Breast epithelium (tissue), 4 donors: ENCODE measurements around the gene TECRL. TPM values are rescaled to one million over a fixed set of nuclear protein-coding genes. Genes with fewer than 3 reads are reported as not detected.

Experiments used
- DNase-seq, 2 donors: peaks; one replicate each; pipeline ENCODE4 v3.0.0-alpha.2; 2019; ENCODE audit warnings: low spot score in 2 of 2
- H3K27ac ChIP-seq, 2 donors: fragments of 200-600 bp; sonication (generic) in 1 of 2; one replicate each; pipeline ENCODE4 v1.5.1; 2016 to 2019; ENCODE audit warnings: mild to moderate bottlenecking in 1 of 2
- H3K27me3 ChIP-seq, 2 donors: fragments of 200-600 bp; sonication (generic) in 1 of 2; one replicate each; pipeline versions ENCODE4 v1.5.1 to v1.6.0; 2017 to 2019; ENCODE audit warnings: control low read depth in 1 of 2, mild to moderate bottlenecking in 1 of 2
- H3K36me3 ChIP-seq: fragments of 200-600 bp; one replicate; pipeline ENCODE4 v1.5.1; 2019
- H3K4me1 ChIP-seq, 2 donors: fragments of 200-600 bp; sonication (generic); one replicate each; pipeline ENCODE4 v1.5.1; 2016 to 2019; ENCODE audit warnings: control low read depth in 1 of 2
- H3K4me3 ChIP-seq, 3 donors: fragments of 200-600 bp; sonication (generic); 1 replicate in 2 of 3; 2 replicates in 1 of 3; pipeline ENCODE4 v1.5.1; 2016 to 2019; ENCODE audit warnings: mild to moderate bottlenecking in 3 of 3, moderate library complexity in 2 of 3
- H3K9me3 ChIP-seq, 2 donors: fragments of 200-600 bp; sonication (generic) in 1 of 2; one replicate each; pipeline ENCODE4 v1.5.1; 2016 to 2019; ENCODE audit warnings: control low read depth in 1 of 2
- CTCF ChIP-seq, 3 donors: fragments of 450-650 bp; IDR thresholded peaks; one replicate each; pipeline ENCODE4 v1.5.1; 2016 to 2017; ENCODE audit warnings: antibody characterized with exemption in 3 of 3, mild to moderate bottlenecking in 3 of 3, moderate library complexity in 3 of 3
- POLR2A ChIP-seq: fragments of 450-650 bp; IDR thresholded peaks from one replicate; pipeline ENCODE4 v1.6.1; 2016; ENCODE audit warnings: antibody characterized with exemption, mild to moderate bottlenecking, moderate library complexity
- POLR2AphosphoS5 ChIP-seq, 3 donors: sonication (generic); formaldehyde crosslinking; IDR thresholded peaks; one replicate each; pipeline ENCODE4 v1.6.1; 2017; ENCODE audit warnings: antibody characterized with exemption in 3 of 3
- intact Hi-C: fragments of 100-400 bp; cut with DNase I; formaldehyde crosslinking; loops from one replicate; pipeline ENCODE4 v1.15.1; 2023; ENCODE audit warnings: low total_unique reads
- total RNA-seq, 3 donors: library from RNA; depleted of rRNA; stranded (reverse); fragments of >200 nt; gene quantifications; one replicate each; pipeline ENCODE4 v1.1.0, GENCODE V29; 2016

TECRL gene
- not detected for total RNA-seq

GRCh38 chr4:64409300-64409699 lies at the start of gene TECRL:
TSS of gene TECRL (minus strand) at chr4:64409450. CDS start at chr4:64409351, 99 bp downstream.
- DNase-seq, result no peak
- Histone ChIP-seq H3K9me3 (no peaks in the 10 kb centered on the region), H3K4me3 (no peak within 1 kb of the TSS), H3K27ac (no peak within 1 kb of the TSS), H3K36me3 (no peaks in the 10 kb centered on the region), H3K4me1 (no peaks in the 10 kb centered on the region), H3K27me3 (no peaks in the 10 kb centered on the region)
- intact Hi-C loops, result no loop called here
- no peak for TF ChIP-seq CTCF (IDR thresholded peaks at IDR 0.05)
- no peak for TF ChIP-seq POLR2A
- no peak for TF ChIP-seq POLR2AphosphoS5 (IDR thresholded peaks at IDR 0.05)

GRCh38 chr4:64432674-64433073 lies 23.4 kb upstream of the TECRL start:
- Histone ChIP-seq H3K9me3 (peaks cover 20 to 23% of the 10 kb centered on the region in 2 donors), H3K27me3 (no peaks in the 10 kb centered on the region), H3K4me1 (no peaks in the 10 kb centered on the region), H3K27ac (no peak overlapping the region), H3K4me3 (no peak overlapping the region), H3K36me3 (no peaks in the 10 kb centered on the region)
- intact Hi-C loops, result no loop called here
- no peak for DNase-seq
- TF ChIP-seq POLR2A, result no peak

- no peak overlapping the region for H3K4me3 ChIP-seq
- H3K9me3 ChIP-seq, result peaks cover 20 to 23% of the 10 kb centered on the region in 2 donors
- H3K36me3 ChIP-seq, result no peaks in the 10 kb centered on the region
- H3K4me1 ChIP-seq, result no peaks in the 10 kb centered on the region
- DNase-seq, result no peak
- intact Hi-C loops, result no loop called here
- TF ChIP-seq CTCF (IDR thresholded peaks at IDR 0.05) (no peak), POLR2AphosphoS5 (IDR thresholded peaks at IDR 0.05) (no peak), POLR2A (no peak)
- H3K27me3 ChIP-seq, result no peaks in the 10 kb centered on the region
- H3K27ac ChIP-seq, result no peak overlapping the region
These were observed 21.7 kb upstream of the TECRL start for GRCh38 chr4:64430933-64431332.

- no peak for DNase-seq
- Histone ChIP-seq H3K36me3 (no peaks in the 10 kb centered on the region), H3K27me3 (no peaks in the 10 kb centered on the region), H3K4me3 (no peak overlapping the region), H3K4me1 (no peaks in the 10 kb centered on the region), H3K27ac (no peak overlapping the region), H3K9me3 (no peaks in the 10 kb centered on the region)
- TF ChIP-seq POLR2AphosphoS5 (IDR thresholded peaks at IDR 0.05) (no peak), POLR2A (no peak), CTCF (IDR thresholded peaks at IDR 0.05) (no peak)
- intact Hi-C loops, result no loop called here
These were observed 8.7 kb upstream of the TECRL start for GRCh38 chr4:64417974-64418373.

- DNase-seq, result no peak
- H3K4me1 ChIP-seq, result no peaks in the 10 kb centered on the region
- intact Hi-C loops, result no loop called here
These were observed 2.2 kb downstream of the TECRL start for GRCh38 chr4:64407000-64407399.

GRCh38 chr4:64405761-64406160 lies 3.5 kb downstream of the TECRL start:
- H3K4me1 ChIP-seq, result no peaks in the 10 kb centered on the region
- no peaks in the 10 kb centered on the region for H3K27me3 ChIP-seq
- H3K4me3 ChIP-seq, result no peak overlapping the region
- no peaks in the 10 kb centered on the region for H3K9me3 ChIP-seq
- TF ChIP-seq POLR2AphosphoS5 (IDR thresholded peaks at IDR 0.05), result no peak
- TF ChIP-seq CTCF (IDR thresholded peaks at IDR 0.05), result no peak
- no peak for TF ChIP-seq POLR2A
- no peaks in the 10 kb centered on the region for H3K36me3 ChIP-seq
- no peak for DNase-seq
- intact Hi-C loops, result no loop called here
- no peak overlapping the region for H3K27ac ChIP-seq

More at GRCh38 chr4:64407000-64407399, 2.2 kb downstream of the TECRL start:
- H3K27me3 ChIP-seq, result no peaks in the 10 kb centered on the region
- TF ChIP-seq POLR2A, result no peak
- no peak overlapping the region for H3K27ac ChIP-seq
- H3K36me3 ChIP-seq, result no peaks in the 10 kb centered on the region
- H3K9me3 ChIP-seq, result no peaks in the 10 kb centered on the region
- H3K4me3 ChIP-seq, result no peak overlapping the region
